Neural progenitor cell (in vitro differentiated cells): ENCODE data around the gene ZNF35.

Source experiments
- EZH2 ChIP-seq: fragments of 200-600 bp; sonication (generic); IDR thresholded peaks from 2 replicates; pipeline ENCODE4 v1.6.1; 2017; ENCODE audit warnings: antibody characterized with exemption, mild to moderate bottlenecking, moderate library complexity
- EZH2phosphoT487 ChIP-seq: fragments of 200-600 bp; sonication (generic); IDR thresholded peaks from 2 replicates; pipeline ENCODE4 v1.6.1; 2017; ENCODE audit warnings: antibody characterized with exemption
- TF ChIP-seq, protein P1 (sequence below): fragments of 200-600 bp; sonication (generic); IDR thresholded peaks from 2 replicates; pipeline ENCODE4 v1.5.1; 2017; ENCODE audit warnings: antibody characterized with exemption, mild to moderate bottlenecking

GRCh38 chr3:44682182-44682896 is 33.8 kb downstream of the ZNF35 start:
- TF ChIP-seq, protein P1, sequence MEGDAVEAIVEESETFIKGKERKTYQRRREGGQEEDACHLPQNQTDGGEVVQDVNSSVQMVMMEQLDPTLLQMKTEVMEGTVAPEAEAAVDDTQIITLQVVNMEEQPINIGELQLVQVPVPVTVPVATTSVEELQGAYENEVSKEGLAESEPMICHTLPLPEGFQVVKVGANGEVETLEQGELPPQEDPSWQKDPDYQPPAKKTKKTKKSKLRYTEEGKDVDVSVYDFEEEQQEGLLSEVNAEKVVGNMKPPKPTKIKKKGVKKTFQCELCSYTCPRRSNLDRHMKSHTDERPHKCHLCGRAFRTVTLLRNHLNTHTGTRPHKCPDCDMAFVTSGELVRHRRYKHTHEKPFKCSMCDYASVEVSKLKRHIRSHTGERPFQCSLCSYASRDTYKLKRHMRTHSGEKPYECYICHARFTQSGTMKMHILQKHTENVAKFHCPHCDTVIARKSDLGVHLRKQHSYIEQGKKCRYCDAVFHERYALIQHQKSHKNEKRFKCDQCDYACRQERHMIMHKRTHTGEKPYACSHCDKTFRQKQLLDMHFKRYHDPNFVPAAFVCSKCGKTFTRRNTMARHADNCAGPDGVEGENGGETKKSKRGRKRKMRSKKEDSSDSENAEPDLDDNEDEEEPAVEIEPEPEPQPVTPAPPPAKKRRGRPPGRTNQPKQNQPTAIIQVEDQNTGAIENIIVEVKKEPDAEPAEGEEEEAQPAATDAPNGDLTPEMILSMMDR = no peak
- TF ChIP-seq EZH2phosphoT487 (no peak), EZH2 (no peak)
